IgD-negative memory B cell (primary cell): ENCODE data around the gene CD209. TPM values are rescaled to one million over a fixed set of nuclear protein-coding genes. Genes with fewer than 3 reads are reported as not detected.

Experiments
- H3K27ac Mint-ChIP-seq, 3 donors: one replicate each; pipeline ENCODE4 v1.8.0; 2020 to 2022; ENCODE audit warnings: mild to moderate bottlenecking in 3 of 3, mixed read lengths in 3 of 3, moderate library complexity in 1 of 3
- H3K27me3 Mint-ChIP-seq: one replicate; pipeline ENCODE4 v1.8.0; 2021; ENCODE audit warnings: mixed read lengths
- H3K36me3 Mint-ChIP-seq: one replicate; pipeline ENCODE4 v1.8.0; 2020; ENCODE audit warnings: mild to moderate bottlenecking, mixed read lengths
- H3K4me1 Mint-ChIP-seq, 3 donors: one replicate each; pipeline ENCODE4 v1.8.0; 2020 to 2022; ENCODE audit warnings: mixed read lengths in 3 of 3, mild to moderate bottlenecking in 1 of 3
- H3K4me3 Mint-ChIP-seq, 4 donors: one replicate each; pipeline ENCODE4 v1.8.0; 2020 to 2022; ENCODE audit warnings: mild to moderate bottlenecking in 4 of 4, mixed read lengths in 4 of 4, moderate library complexity in 3 of 4
- H3K9me3 Mint-ChIP-seq, 3 donors: one replicate each; pipeline ENCODE4 v1.8.0; 2020 to 2021; ENCODE audit warnings: mixed read lengths in 3 of 3, mild to moderate bottlenecking in 1 of 3
- polyA plus RNA-seq: library from polyadenylated mRNA; unstranded; fragments of 300-500 nt; fragmentation: Illumina TruSeq; gene quantifications from one replicate; pipeline ENCODE4 v1.2.3, GENCODE V29; 2021

Gene CD209
- polyA plus RNA-seq, 1 donor from 2014 or later = not detected

- Mint-ChIP-seq H3K27ac (peak overlapping the region in 1 of 3 donors; percentile 68), H3K9me3 (peaks cover 0 to 5% (median 0%) of the 10 kb centered on the region in 3 donors), H3K27me3 (peaks cover 3% of the 10 kb centered on the region), H3K4me1 (peaks cover 23 to 29% (median 26%) of the 10 kb centered on the region in 3 donors), H3K36me3 (no peaks in the 10 kb centered on the region), H3K4me3 (no peak overlapping the region)
Observed at GRCh38 chr19:7716762-7717161, 30.6 kb downstream of the CD209 start.

GRCh38 chr19:7715671-7716070 is 31.7 kb downstream of the CD209 start:
- Mint-ChIP-seq H3K36me3 (no peaks in the 10 kb centered on the region), H3K27ac (no peak overlapping the region), H3K4me1 (peaks cover 24 to 30% (median 28%) of the 10 kb centered on the region in 3 donors), H3K27me3 (peaks cover 1% of the 10 kb centered on the region), H3K9me3 (peaks cover 0 to 5% (median 0%) of the 10 kb centered on the region in 3 donors), H3K4me3 (peak overlapping the region in 1 of 4 donors; percentile 89)

GRCh38 chr19:7710616-7711015 is 36.7 kb downstream of the CD209 start:
- H3K9me3 Mint-ChIP-seq = no peaks in the 10 kb centered on the region
- H3K4me1 Mint-ChIP-seq = peaks cover 36 to 47% (median 44%) of the 10 kb centered on the region in 3 donors
- peak overlapping the region in 1 of 3 donors; percentile 34 for H3K27ac Mint-ChIP-seq
- H3K27me3 Mint-ChIP-seq = peaks cover 4% of the 10 kb centered on the region
- peak overlapping the region in 3 of 4 donors; percentile 30 to 48 (median 46) for H3K4me3 Mint-ChIP-seq
- H3K36me3 Mint-ChIP-seq = no peaks in the 10 kb centered on the region

- H3K4me1 Mint-ChIP-seq = peaks cover 37 to 47% (median 46%) of the 10 kb centered on the region in 3 donors
- H3K27ac Mint-ChIP-seq = peak overlapping the region in 1 of 3 donors; percentile 34
- H3K27me3 Mint-ChIP-seq = peaks cover 4% of the 10 kb centered on the region
- no peaks in the 10 kb centered on the region for H3K9me3 Mint-ChIP-seq
- H3K4me3 Mint-ChIP-seq = peak overlapping the region in 3 of 4 donors; percentile 30 to 70 (median 48)
- no peaks in the 10 kb centered on the region for H3K36me3 Mint-ChIP-seq
Observed at GRCh38 chr19:7709932-7710460, 37.3 kb downstream of the CD209 start.

- Mint-ChIP-seq H3K9me3 (no peaks in the 10 kb centered on the region), H3K27me3 (peaks cover 4% of the 10 kb centered on the region), H3K36me3 (no peaks in the 10 kb centered on the region), H3K4me1 (peaks cover 43 to 62% (median 52%) of the 10 kb centered on the region in 3 donors), H3K27ac (peak overlapping the region; percentile 97 to 99 (median 98)), H3K4me3 (peak overlapping the region; percentile 57 to 94 (median 85))
Observed at GRCh38 chr19:7706955-7707456, 40.3 kb downstream of the CD209 start.

GRCh38 chr19:7706188-7706954 is 41.0 kb downstream of the CD209 start:
- H3K9me3 Mint-ChIP-seq = no peaks in the 10 kb centered on the region

GRCh38 chr19:7705387-7706187 is 41.7 kb downstream of the CD209 start:
- Mint-ChIP-seq H3K4me3 (peak overlapping the region; percentile 72 to 94 (median 85)), H3K27ac (peak overlapping the region; percentile 97 to 99 (median 98)), H3K4me1 (peaks cover 44 to 64% (median 57%) of the 10 kb centered on the region in 3 donors), H3K9me3 (no peaks in the 10 kb centered on the region), H3K27me3 (peaks cover 4% of the 10 kb centered on the region), H3K36me3 (no peaks in the 10 kb centered on the region)

More at GRCh38 chr19:7706188-7706954, 41.0 kb downstream of the CD209 start:
- peak overlapping the region; percentile 97 to 99 (median 98) for H3K27ac Mint-ChIP-seq
- H3K36me3 Mint-ChIP-seq = no peaks in the 10 kb centered on the region
- peaks cover 4% of the 10 kb centered on the region for H3K27me3 Mint-ChIP-seq
- H3K4me1 Mint-ChIP-seq = peaks cover 46 to 67% (median 58%) of the 10 kb centered on the region in 3 donors
- H3K4me3 Mint-ChIP-seq = peak overlapping the region; percentile 72 to 94 (median 85)

- peaks cover 43 to 65% (median 62%) of the 10 kb centered on the region in 3 donors for H3K4me1 Mint-ChIP-seq
- H3K36me3 Mint-ChIP-seq = no peaks in the 10 kb centered on the region
- H3K9me3 Mint-ChIP-seq = no peaks in the 10 kb centered on the region
- peak overlapping the region in 2 of 4 donors; percentile 77 to 94 for H3K4me3 Mint-ChIP-seq
- peak overlapping the region; percentile 97 to 99 (median 98) for H3K27ac Mint-ChIP-seq
- peaks cover 4% of the 10 kb centered on the region for H3K27me3 Mint-ChIP-seq
Observed at GRCh38 chr19:7704280-7705060, 42.9 kb downstream of the CD209 start.

GRCh38 chr19:7703332-7703731 is 44.0 kb downstream of the CD209 start:
- Mint-ChIP-seq H3K36me3 (no peaks in the 10 kb centered on the region), H3K27ac (peak overlapping the region; percentile 76 to 99 (median 97)), H3K4me1 (peaks cover 41 to 64% (median 62%) of the 10 kb centered on the region in 3 donors), H3K9me3 (no peaks in the 10 kb centered on the region), H3K27me3 (peaks cover 4% of the 10 kb centered on the region), H3K4me3 (peak overlapping the region in 3 of 4 donors; percentile 36 to 65 (median 47))

- peaks cover 4% of the 10 kb centered on the region for H3K27me3 Mint-ChIP-seq
- no peaks in the 10 kb centered on the region for H3K36me3 Mint-ChIP-seq
- H3K4me3 Mint-ChIP-seq = peak within 1 kb of the TSS; percentile 82 to 97 (median 92)
- no peaks in the 10 kb centered on the region for H3K9me3 Mint-ChIP-seq
- peak within 1 kb of the TSS; percentile 98 to 100 (median 99) for H3K27ac Mint-ChIP-seq
- H3K4me1 Mint-ChIP-seq = peaks cover 44 to 64% (median 64%) of the 10 kb centered on the region in 3 donors
Observed at GRCh38 chr19:7701654-7702457, 45.5 kb downstream of the CD209 start, which contains the start of gene FCER2. TSS of gene FCER2 (minus strand) at chr19:7702131. CDS start at chr19:7699760, 2,371 bp downstream.

GRCh38 chr19:7701049-7701653 is 46.2 kb downstream of the CD209 start:
- H3K9me3 Mint-ChIP-seq = no peaks in the 10 kb centered on the region
- peaks cover 41 to 61% (median 60%) of the 10 kb centered on the region in 3 donors for H3K4me1 Mint-ChIP-seq
- H3K4me3 Mint-ChIP-seq = peak overlapping the region; percentile 82 to 97 (median 92)
- H3K27me3 Mint-ChIP-seq = no peaks in the 10 kb centered on the region
- H3K36me3 Mint-ChIP-seq = peaks cover 2% of the 10 kb centered on the region
- peak overlapping the region; percentile 98 to 100 (median 99) for H3K27ac Mint-ChIP-seq

GRCh38 chr19:7699417-7700401 is 47.6 kb downstream of the CD209 start:
- peaks cover 33 to 55% (median 53%) of the 10 kb centered on the region in 3 donors for H3K4me1 Mint-ChIP-seq
- no peaks in the 10 kb centered on the region for H3K9me3 Mint-ChIP-seq
- H3K4me3 Mint-ChIP-seq = peak overlapping the region; percentile 75 to 93 (median 83)
- peak overlapping the region; percentile 80 to 100 (median 98) for H3K27ac Mint-ChIP-seq
- H3K36me3 Mint-ChIP-seq = peaks cover 2% of the 10 kb centered on the region
- H3K27me3 Mint-ChIP-seq = no peaks in the 10 kb centered on the region
